Measurements from ENCODE around the gene STX18.

The STX18 gene

GRCh38 chr4:4535590-4535989 is 6.3 kb downstream of the STX18 start:
- no peak for TF ChIP-seq CTCF (IDR thresholded peaks at IDR 0.05; ENCODE audit: borderline replicate concordance, insufficient read depth, low read depth, low read length)
- no peak overlapping the region for H3K4me3 ChIP-seq (ENCODE audit: low read depth, low read length)

- no peak for TF ChIP-seq CTCF (IDR thresholded peaks at IDR 0.05; ENCODE audit: borderline replicate concordance, insufficient read depth, low read depth, low read length)
- H3K4me3 ChIP-seq (ENCODE audit: low read depth, low read length): no peak overlapping the region
Measured at GRCh38 chr4:4534515-4535145, 7.2 kb downstream of the STX18 start.

GRCh38 chr4:4533461-4534169 is 8.2 kb downstream of the STX18 start:
- no peak for TF ChIP-seq CTCF (IDR thresholded peaks at IDR 0.05; ENCODE audit: borderline replicate concordance, insufficient read depth, low read depth, low read length)
- H3K4me3 ChIP-seq (ENCODE audit: low read depth, low read length): no peak overlapping the region

- no peak for TF ChIP-seq CTCF (IDR thresholded peaks at IDR 0.05; ENCODE audit: borderline replicate concordance, insufficient read depth, low read depth, low read length)
- H3K4me3 ChIP-seq (ENCODE audit: low read depth, low read length): no peak overlapping the region
Measured at GRCh38 chr4:4532371-4533154, 9.3 kb downstream of the STX18 start.

GRCh38 chr4:4529392-4529791 is 12.5 kb downstream of the STX18 start:
- TF ChIP-seq CTCF (IDR thresholded peaks at IDR 0.05; ENCODE audit: borderline replicate concordance, insufficient read depth, low read depth, low read length): no peak
- no peak overlapping the region for H3K4me3 ChIP-seq (ENCODE audit: low read depth, low read length)

GRCh38 chr4:4526401-4526800 is 15.4 kb downstream of the STX18 start:
- no peak for TF ChIP-seq CTCF (IDR thresholded peaks at IDR 0.05; ENCODE audit: borderline replicate concordance, insufficient read depth, low read depth, low read length)
- H3K4me3 ChIP-seq (ENCODE audit: low read depth, low read length): no peak overlapping the region

Data from GM12875 (cell line).